ENCODE measurements around the gene LRRC1. TPM values are rescaled to one million over a fixed set of nuclear protein-coding genes. Genes with fewer than 3 reads are reported as not detected.

Gene LRRC1
- total RNA-seq, 1 experiment from 2014 or later: 18.1 TPM

DNA sequence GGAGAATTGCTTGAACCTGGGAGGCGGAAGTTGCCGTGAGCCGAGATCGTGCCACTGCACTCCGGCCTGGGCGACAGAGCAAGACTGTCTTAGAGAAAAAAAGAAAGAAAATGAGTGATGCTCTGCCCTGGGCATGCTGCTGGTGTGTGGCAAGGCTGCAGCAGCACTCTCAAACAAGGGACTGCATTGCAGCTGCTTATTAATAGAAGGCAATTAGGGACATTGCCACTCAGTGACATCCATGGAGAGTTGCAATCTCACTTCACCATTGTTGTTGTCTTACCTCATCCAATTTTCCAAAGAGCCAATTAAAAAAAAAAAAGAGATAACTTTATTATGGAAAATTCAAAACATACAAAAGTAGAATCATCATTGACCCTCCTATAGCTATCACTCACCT, 131.1 kb downstream of the LRRC1 start:
- Histone ChIP-seq H3K4me3 (ENCODE audit: low read length) (no peak overlapping the region), H3F3A (ENCODE audit: low read length, unreplicated experiment) (no peaks in the 10 kb centered on the region), H2AFZ (ENCODE audit: low read length) (no peak overlapping the region), H3K9me3 (ENCODE audit: low read length) (no peaks in the 10 kb centered on the region), H3K4me2 (ENCODE audit: low read length) (no peak overlapping the region), H3K4me1 (ENCODE audit: insufficient read depth, low read length) (peaks cover 38% of the 10 kb centered on the region), H3K9me2 (replicated peaks; ENCODE audit: low read length) (no peaks in the 10 kb centered on the region), H3K9ac (ENCODE audit: low read length) (no peak overlapping the region), H3K79me2 (ENCODE audit: low read length) (no peaks in the 10 kb centered on the region), H3K27me3 (ENCODE audit: low read length) (no peaks in the 10 kb centered on the region), H3K27ac (ENCODE audit: low read length) (no peak overlapping the region), H3K36me3 (ENCODE audit: low read depth, low read length) (no peaks in the 10 kb centered on the region), H4K20me1 (ENCODE audit: low read length) (no peaks in the 10 kb centered on the region)
- TF ChIP-seq EZH2 (IDR thresholded peaks at IDR 0.05; ENCODE audit: low read length, unreplicated experiment): no peak
- no peak for TF ChIP-seq EZH2phosphoT487 (IDR thresholded peaks at IDR 0.05; ENCODE audit: borderline replicate concordance, low read length)
- TF ChIP-seq, protein P1, sequence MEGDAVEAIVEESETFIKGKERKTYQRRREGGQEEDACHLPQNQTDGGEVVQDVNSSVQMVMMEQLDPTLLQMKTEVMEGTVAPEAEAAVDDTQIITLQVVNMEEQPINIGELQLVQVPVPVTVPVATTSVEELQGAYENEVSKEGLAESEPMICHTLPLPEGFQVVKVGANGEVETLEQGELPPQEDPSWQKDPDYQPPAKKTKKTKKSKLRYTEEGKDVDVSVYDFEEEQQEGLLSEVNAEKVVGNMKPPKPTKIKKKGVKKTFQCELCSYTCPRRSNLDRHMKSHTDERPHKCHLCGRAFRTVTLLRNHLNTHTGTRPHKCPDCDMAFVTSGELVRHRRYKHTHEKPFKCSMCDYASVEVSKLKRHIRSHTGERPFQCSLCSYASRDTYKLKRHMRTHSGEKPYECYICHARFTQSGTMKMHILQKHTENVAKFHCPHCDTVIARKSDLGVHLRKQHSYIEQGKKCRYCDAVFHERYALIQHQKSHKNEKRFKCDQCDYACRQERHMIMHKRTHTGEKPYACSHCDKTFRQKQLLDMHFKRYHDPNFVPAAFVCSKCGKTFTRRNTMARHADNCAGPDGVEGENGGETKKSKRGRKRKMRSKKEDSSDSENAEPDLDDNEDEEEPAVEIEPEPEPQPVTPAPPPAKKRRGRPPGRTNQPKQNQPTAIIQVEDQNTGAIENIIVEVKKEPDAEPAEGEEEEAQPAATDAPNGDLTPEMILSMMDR (conservative IDR thresholded peaks at IDR 0.05; ENCODE audit: low read depth, low read length): no peak
- CTCF ChIA-PET: no interaction called here
- BruUV-seq (replicated peaks): no TSS peak
- no peak for DNase-seq
- intact Hi-C loops (cut with micrococcal nuclease): loop anchor here (5.0 to 10.0 kb wide), 2 partner anchors 109 to 131 kb away; partner anchors contain the start of gene LRRC1
- no peak for ATAC-seq
- POLR2A ChIA-PET (ENCODE audit: unreplicated experiment): no interaction called here

DNA sequence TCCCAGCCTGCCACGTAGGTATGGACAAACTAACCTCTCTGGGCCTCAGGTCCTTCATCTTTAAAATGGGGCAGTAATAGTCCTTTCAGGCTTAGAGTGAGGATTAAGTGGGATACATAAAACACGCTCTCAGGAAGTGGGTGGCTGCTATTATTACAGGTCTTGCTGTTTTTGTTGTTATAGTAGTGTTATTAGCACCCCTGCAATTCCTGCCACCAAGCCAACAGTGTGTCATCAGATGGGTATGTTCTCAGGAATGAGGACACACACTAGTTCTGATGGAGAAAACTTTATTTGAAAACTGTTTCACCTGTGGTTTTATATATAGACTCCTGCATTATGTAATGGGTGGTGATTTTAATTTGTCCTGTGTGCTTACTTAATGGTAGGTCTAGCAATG, 131.7 kb downstream of the LRRC1 start:
- Histone ChIP-seq H3K9ac (ENCODE audit: low read length) (no peak overlapping the region), H2AFZ (ENCODE audit: low read length) (0 out of 2 replicates have a peak overlapping the region, but pooled peaks have one; percentile 4), H3K4me1 (ENCODE audit: insufficient read depth, low read length) (peaks cover 38% of the 10 kb centered on the region), H3K27me3 (ENCODE audit: low read length) (no peaks in the 10 kb centered on the region), H3K9me3 (ENCODE audit: low read length) (no peaks in the 10 kb centered on the region), H3K36me3 (ENCODE audit: low read depth, low read length) (no peaks in the 10 kb centered on the region), H3K79me2 (ENCODE audit: low read length) (no peaks in the 10 kb centered on the region), H3F3A (ENCODE audit: low read length, unreplicated experiment) (no peaks in the 10 kb centered on the region), H3K4me3 (ENCODE audit: low read length) (peak overlapping the region; percentile 49), H4K20me1 (ENCODE audit: low read length) (no peaks in the 10 kb centered on the region), H3K4me2 (ENCODE audit: low read length) (peak overlapping the region; percentile 79), H3K27ac (ENCODE audit: low read length) (peak overlapping the region; percentile 59), H3K9me2 (replicated peaks; ENCODE audit: low read length) (no peaks in the 10 kb centered on the region)
- intact Hi-C loops (cut with micrococcal nuclease): loop anchor here (5.0 to 10.0 kb wide), 2 partner anchors 109 to 132 kb away; partner anchors contain the start of gene LRRC1
- no TSS peak for BruUV-seq (replicated peaks)
- TF ChIP-seq, protein P1 (conservative IDR thresholded peaks at IDR 0.05; ENCODE audit: low read depth, low read length): no peak
- no peak for TF ChIP-seq EZH2 (IDR thresholded peaks at IDR 0.05; ENCODE audit: low read length, unreplicated experiment)
- no peak for TF ChIP-seq EZH2phosphoT487 (IDR thresholded peaks at IDR 0.05; ENCODE audit: borderline replicate concordance, low read length)
- ChIA-PET CTCF (no interaction called here), POLR2A (ENCODE audit: unreplicated experiment) (no interaction called here)
- peak; percentile 73 for DNase-seq
- peak; percentile 56 for ATAC-seq

DNA sequence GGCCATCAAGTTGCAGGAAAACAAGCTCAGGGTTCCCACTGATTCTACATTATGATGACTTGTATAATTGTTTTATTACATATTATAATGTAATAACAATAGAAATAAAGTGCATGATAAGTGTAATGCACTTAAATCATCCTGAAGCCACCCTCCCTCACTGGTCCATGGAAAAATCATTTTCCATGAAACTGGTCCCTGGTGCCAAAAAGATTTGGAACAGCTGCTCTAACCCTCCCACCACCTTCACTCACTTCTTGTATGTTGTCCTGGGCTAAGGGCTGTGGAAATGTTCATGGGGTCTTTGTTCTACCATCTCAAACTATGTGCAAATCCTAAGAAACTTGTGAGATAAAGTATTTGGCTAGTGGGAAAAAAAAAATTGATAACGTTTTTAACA, 133.8 kb downstream of the LRRC1 start:
- H3K79me2 ChIP-seq (ENCODE audit: low read length): no peaks in the 10 kb centered on the region
- BruUV-seq (replicated peaks): no TSS peak
- POLR2A ChIA-PET (ENCODE audit: unreplicated experiment): interaction anchor here (0.6 kb wide), 1 partner anchor 132 kb away, joined by 3 read pairs; no protein-coding TSS in a partner anchor
- ATAC-seq (peak; percentile 5; the same call in 1 of the 2 replicates), DNase-seq (no peak)
- no peaks in the 10 kb centered on the region for H4K20me1 ChIP-seq (ENCODE audit: low read length)
- no peaks in the 10 kb centered on the region for H3F3A ChIP-seq (ENCODE audit: low read length, unreplicated experiment)
- no peaks in the 10 kb centered on the region for H3K27me3 ChIP-seq (ENCODE audit: low read length)
- peaks cover 38% of the 10 kb centered on the region for H3K4me1 ChIP-seq (ENCODE audit: insufficient read depth, low read length)
- intact Hi-C loops (cut with micrococcal nuclease): loop anchor here (5.0 to 10.0 kb wide), 2 partner anchors 111 to 134 kb away; partner anchors contain the start of gene LRRC1
- H3K9me3 ChIP-seq (ENCODE audit: low read length): no peaks in the 10 kb centered on the region
- H3K27ac ChIP-seq (ENCODE audit: low read length): peak overlapping the region; percentile 3; the same call in 1 of the 2 replicates
- 0 out of 2 replicates have a peak overlapping the region, but pooled peaks have one; percentile 40 for H3K4me2 ChIP-seq (ENCODE audit: low read length)
- TF ChIP-seq EZH2 (IDR thresholded peaks at IDR 0.05; ENCODE audit: low read length, unreplicated experiment) (no peak), EZH2phosphoT487 (IDR thresholded peaks at IDR 0.05; ENCODE audit: borderline replicate concordance, low read length) (no peak)
- TF ChIP-seq, protein P1 (conservative IDR thresholded peaks at IDR 0.05; ENCODE audit: low read depth, low read length): no peak
- no peak overlapping the region for H3K4me3 ChIP-seq (ENCODE audit: low read length)
- H3K9me2 ChIP-seq (replicated peaks; ENCODE audit: low read length): no peaks in the 10 kb centered on the region
- CTCF ChIA-PET: interaction anchor here (0.7 to 0.9 kb wide), 2 partner anchors 27 to 136 kb away, joined by 3 to 4 read pairs; no protein-coding TSS in a partner anchor
- no peaks in the 10 kb centered on the region for H3K36me3 ChIP-seq (ENCODE audit: low read depth, low read length)
- H2AFZ ChIP-seq (ENCODE audit: low read length): no peak overlapping the region
- H3K9ac ChIP-seq (ENCODE audit: low read length): no peak overlapping the region

All from PC-3 (cell line).